ENCODE results near the gene TCF7L2.

TCF7L2 gene

DNA sequence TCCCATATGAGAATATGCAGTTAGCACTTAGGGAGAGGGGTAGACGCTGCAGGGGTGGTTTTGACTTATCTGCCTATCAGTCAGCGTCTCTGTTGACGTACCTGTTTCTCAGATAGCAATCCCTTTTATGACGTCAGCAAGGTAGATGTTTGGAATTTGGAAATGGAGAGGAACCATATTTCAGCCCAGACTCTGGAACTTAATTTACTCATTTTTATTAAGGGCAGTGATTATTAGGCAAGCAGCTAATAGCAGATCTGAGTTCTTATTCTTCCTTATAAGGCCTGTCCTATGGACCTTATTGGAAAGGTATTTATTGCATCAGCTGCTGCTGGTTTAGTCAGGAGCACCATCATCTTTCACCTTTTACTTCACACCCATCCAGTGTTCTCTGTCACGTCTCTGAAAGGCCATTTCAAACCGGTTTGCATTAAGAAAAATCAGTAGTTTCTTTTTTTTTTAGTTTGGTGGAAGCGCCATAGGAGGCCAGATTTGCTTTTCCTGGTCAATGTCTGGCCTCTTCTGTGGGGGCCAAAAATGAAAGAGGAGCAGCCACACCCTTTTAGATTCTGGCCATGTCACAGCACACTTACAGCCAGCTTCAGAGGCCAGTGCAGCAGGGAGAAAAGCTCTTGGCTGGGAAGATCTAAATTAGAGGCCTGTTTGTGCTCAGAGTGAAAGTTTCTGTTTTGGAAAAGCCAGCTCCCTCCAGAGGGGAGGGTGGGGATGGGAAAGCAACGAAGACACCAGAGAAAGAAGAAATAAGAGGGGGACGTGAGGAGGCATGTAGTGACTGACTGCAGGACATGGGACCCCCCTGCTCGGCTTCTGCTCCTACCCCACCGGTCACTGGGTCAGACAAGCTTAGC, 146.3 kb downstream of the TCF7L2 start:
- no peak for DNase-seq (ENCODE audit: low read depth in 2 of 2)
- no peak overlapping the region for H3K4me3 ChIP-seq (replicated peaks in 1 of 2; ENCODE audit: low read depth in 2 of 2, low read length in 2 of 2)
- TF ChIP-seq, protein P1, sequence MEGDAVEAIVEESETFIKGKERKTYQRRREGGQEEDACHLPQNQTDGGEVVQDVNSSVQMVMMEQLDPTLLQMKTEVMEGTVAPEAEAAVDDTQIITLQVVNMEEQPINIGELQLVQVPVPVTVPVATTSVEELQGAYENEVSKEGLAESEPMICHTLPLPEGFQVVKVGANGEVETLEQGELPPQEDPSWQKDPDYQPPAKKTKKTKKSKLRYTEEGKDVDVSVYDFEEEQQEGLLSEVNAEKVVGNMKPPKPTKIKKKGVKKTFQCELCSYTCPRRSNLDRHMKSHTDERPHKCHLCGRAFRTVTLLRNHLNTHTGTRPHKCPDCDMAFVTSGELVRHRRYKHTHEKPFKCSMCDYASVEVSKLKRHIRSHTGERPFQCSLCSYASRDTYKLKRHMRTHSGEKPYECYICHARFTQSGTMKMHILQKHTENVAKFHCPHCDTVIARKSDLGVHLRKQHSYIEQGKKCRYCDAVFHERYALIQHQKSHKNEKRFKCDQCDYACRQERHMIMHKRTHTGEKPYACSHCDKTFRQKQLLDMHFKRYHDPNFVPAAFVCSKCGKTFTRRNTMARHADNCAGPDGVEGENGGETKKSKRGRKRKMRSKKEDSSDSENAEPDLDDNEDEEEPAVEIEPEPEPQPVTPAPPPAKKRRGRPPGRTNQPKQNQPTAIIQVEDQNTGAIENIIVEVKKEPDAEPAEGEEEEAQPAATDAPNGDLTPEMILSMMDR (IDR thresholded peaks at IDR 0.05; ENCODE audit: low read depth, low read length) = no peak

DNA sequence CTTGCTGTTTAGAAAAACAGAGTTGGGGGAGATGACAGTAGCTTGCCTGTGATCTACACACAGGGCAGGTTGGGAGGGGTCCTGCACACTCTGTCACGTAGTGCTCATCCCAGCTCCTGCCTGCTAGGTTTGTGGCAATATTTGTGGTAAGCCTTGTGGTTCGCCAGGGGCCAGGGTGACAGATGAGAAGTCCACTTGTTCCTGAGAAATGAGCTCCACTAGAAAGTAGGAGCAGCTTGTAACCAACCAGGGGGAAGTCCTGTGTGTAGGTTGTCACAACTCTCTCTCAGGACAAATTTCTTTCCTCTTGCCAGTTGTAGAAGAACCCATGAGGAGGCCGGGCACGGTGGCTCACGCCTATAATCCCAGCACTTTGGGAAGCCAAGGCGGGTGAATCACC, 147.0 kb downstream of the TCF7L2 start:
- no peak overlapping the region for H3K4me3 ChIP-seq (replicated peaks in 1 of 2; ENCODE audit: low read depth in 2 of 2, low read length in 2 of 2)
- DNase-seq (ENCODE audit: low read depth in 2 of 2) = no peak
- TF ChIP-seq, protein P1 (IDR thresholded peaks at IDR 0.05; ENCODE audit: low read depth, low read length) = no peak

DNA sequence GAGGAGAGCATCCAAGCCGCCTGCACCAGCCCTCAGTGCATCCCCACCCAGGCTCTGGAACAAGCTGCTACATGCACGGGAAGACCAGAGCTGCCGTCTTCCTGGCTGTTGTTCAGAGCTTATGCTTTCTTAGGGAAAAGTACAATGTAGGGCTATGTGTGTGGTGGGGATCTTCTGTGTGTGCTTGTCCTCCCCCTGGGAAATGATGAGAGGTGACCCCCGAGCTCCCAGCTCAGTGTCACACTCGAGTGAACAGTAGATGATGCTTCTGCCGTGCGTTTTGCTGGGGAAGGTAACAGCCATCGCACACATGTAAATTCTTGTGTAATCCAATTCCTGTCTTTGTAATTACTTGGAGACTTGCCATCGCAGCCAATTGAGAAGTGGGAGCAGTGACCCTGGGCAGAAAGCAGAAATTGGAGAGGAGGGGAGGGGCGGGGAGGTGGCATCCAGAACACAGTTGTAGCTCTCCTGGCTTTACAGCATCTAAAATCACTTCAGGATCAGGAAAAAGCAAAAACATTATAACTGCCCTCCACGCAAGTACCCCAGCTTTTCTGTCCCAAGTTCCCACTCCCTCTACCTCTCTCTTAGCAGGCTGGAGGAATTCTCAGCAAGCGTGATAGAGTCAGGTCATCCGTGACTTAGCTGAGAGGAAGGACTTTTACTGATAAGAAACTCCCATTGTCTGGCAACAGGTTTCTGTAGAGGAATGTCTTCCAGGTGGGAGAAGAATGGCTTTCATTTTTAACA, 149.6 kb downstream of the TCF7L2 start:
- DNase-seq (ENCODE audit: low read depth in 2 of 2) = peak; percentile 37 to 58
- TF ChIP-seq, protein P1 (IDR thresholded peaks at IDR 0.05; ENCODE audit: low read depth, low read length) = no peak
- H3K4me3 ChIP-seq (replicated peaks in 1 of 2; ENCODE audit: low read depth in 2 of 2, low read length in 2 of 2) = no peak overlapping the region

DNA sequence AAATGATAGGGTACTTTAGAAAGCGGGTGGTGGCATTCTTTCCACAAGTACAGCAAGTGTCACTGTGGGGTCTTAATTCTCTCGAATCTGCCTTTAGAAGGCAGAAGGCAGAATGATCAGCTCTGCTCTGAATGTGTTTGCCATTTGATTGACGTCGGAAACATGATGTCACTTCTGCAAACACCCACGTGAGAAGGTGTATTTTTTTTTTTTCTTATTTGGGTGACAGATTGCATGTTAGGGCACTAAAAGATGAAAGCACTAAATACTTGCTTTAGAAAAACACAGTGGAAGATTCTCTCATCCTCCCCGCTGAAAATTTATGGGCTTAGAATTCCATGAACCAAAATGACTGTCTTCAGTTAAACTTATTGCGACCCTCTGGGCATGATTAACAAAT, 150.2 kb downstream of the TCF7L2 start:
- TF ChIP-seq, protein P1 (IDR thresholded peaks at IDR 0.05; ENCODE audit: low read depth, low read length) = no peak
- DNase-seq (ENCODE audit: low read depth in 2 of 2) = no peak
- no peak overlapping the region for H3K4me3 ChIP-seq (replicated peaks in 1 of 2; ENCODE audit: low read depth in 2 of 2, low read length in 2 of 2)

DNA sequence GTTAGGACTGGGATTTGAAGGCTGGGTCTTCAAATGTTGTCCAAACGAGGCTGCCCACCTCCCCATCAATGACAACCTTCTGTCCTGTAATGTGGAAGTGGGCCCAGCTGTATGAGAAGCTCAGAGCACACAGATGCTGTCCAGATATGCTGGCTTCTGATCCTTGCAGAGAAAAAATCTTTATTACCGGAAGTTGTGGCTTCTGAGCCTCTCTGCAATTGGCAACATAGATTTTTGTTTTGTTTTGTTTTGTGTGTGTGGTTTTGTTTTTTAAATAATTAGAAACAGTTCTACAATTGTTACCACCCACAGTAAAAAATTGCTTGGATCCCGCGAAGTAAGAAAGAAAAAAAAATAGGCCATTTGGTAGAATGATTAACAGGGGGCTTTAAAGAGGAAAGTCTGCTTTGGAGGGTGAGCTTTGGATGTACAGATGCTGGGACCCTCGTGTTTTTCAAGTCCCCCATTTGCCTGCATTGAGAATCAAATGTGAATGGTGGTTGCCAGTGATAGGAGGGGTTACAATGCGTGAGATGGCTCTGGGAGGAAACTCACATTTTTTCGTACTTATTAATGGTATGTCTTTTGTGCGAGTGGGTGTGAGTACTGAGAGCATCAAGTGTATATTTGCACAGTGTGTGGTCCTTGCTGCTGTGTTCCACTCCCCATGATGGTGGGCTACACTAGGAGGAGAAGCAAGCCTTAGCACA, 153.2 kb downstream of the TCF7L2 start:
- H3K4me3 ChIP-seq (replicated peaks in 1 of 2; ENCODE audit: low read depth in 2 of 2, low read length in 2 of 2) = no peak overlapping the region
- TF ChIP-seq, protein P1 (IDR thresholded peaks at IDR 0.05; ENCODE audit: low read depth, low read length) = no peak
- peak in 1 of 2 donors; percentile 35 for DNase-seq (ENCODE audit: low read depth in 2 of 2)

DNA sequence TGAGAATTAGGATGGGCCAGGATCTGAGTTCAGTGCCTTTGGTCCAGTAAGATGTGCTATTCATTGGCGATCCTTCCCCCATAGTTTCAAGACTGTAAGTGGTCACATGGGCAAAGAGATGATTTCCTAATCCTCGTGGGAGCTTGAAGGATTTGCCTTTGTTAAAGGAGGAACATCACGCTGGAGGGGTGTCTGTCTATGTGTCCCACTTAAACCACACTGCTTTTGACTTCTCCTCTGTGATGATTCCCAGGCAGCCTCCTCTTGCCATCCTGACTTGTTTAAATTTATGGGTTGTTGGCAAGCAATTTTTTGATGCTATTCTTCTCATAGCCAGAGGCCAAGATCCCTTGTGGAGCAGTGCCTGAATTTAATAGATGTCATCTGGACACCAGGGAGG, 154.0 kb downstream of the TCF7L2 start:
- TF ChIP-seq, protein P1 (IDR thresholded peaks at IDR 0.05; ENCODE audit: low read depth, low read length) = no peak
- no peak overlapping the region for H3K4me3 ChIP-seq (replicated peaks in 1 of 2; ENCODE audit: low read depth in 2 of 2, low read length in 2 of 2)
- peak in 1 of 2 donors; percentile 26 for DNase-seq (ENCODE audit: low read depth in 2 of 2)
